Measurements from ENCODE around the gene ADGRD2.

Gene ADGRD2

DNA sequence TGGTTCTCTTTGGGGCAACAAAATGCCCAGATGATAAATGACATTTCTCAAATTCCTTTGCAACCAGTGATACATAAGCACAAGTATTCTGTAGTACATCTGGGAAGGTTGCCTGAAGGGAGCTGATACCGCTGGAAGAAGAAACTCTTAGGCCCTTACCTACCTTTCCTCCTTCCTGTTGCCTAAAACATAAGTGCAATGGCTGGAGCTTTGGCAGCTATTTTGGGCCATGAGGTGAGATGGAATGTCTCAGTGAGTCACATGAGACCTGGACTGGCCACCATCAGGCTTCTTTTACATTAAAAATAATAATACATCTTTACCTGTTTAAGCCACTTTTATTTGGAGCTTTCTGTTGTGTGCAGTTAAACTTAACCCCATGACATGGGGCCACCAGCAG, 11.2 kb upstream of the ADGRD2 start:
- DNase-seq = no peak

DNA sequence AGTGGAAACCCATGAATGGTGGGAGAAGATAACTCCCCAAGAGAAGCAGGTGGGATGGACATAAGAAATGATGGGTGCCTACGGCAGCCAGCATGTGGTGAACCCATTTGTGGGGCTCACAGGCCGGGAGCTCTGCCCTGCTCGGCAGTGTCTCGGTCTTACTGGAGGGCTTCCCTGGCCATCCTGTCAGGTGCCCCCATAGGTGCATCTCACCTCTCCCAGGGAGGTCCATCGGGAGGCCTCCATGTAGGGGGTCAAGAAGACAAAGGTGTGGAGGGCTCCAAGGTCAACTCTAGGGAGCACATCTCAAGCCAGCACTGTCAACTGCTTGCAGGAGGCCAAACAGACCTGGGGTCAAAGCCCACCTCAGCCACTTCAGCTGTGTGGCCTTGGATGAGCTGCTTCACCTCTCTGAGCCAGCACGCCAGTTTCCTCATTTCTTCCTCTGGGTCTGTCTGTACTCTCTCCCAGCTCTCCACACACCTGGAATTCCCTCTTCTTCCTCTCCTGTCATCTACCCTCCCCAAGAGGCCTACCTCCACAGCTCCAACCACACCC, 10.5 kb upstream of the ADGRD2 start:
- DNase-seq = no peak

DNA sequence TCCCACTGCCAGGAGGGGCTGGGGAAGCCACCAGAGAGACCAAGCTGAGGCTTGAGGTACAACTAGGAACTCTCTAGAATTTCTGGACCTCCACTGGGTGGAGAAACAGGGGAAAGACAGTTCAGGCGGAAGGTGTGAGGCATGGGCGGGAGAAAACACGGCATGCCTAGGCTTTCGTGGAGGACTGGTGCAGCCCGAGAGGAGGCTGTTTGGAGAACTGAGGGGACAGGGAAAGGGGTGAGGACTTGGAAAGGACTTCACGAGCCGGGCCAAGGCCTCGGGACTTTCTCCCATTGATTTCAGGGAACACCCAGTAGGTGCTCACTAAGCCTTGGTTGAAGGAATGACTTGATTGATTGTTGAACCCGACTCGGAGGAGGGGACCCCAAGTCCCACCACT, 9.5 kb upstream of the ADGRD2 start:
- no peak for DNase-seq

DNA sequence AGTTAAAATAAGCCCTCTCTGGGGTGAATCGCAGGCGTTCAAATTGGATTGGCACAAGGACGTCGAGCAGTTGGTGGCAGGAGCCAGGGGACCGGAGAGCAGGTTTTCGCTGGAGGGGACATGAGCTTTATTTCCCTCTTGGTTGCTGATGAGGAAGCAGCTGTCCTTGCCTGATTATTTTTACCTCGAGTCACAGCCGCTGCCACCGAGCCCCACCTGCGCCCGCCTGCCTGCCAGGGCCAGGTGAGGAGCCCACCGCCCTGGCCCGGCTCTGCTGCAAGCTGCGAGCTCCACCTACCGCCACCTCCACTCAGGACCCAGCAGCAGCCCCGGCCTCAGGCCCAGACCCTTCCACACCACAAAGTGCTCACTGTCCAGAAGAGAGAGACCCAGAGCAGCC, 9.0 kb upstream of the ADGRD2 start:
- DNase-seq = no peak

DNA sequence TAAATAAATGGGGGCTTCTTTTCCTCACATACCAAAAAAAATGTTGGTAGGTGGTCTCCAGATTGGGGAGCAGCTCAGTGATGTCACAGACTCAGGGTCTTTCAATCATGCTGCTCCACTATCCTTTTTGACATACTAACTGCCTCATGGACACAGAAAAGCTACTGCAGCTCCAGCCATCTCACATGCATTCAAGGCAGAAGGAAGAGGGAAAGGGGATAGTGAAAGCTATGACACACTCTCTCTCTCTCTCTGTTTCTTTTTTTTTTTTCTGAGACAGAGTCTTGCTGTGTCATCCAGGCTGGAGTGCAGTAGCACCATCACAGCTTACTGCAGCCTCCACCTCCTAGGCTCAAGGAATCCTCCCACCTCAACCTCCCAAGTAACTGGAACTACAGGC, 7.9 kb upstream of the ADGRD2 start:
- no peak for DNase-seq

DNA sequence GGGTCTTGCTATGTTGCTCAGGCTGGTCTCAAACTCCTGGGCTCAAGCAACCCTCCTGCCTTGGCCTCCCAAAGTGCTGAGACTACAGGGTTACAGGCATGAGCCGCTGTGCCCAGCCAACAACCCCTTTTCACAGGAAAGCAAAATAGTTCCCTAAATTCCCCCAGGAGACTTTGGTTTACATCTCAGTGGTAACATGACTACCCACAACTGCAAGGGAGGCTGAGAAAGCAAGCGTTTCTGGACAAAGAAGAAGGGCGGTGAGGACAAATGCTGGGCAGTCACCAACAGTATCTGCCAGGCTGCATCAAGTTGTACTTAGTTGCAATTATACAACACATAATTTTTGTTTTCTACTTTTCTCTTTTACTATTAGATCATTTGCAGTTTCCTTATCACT, 7.4 kb upstream of the ADGRD2 start:
- DNase-seq = no peak

DNA sequence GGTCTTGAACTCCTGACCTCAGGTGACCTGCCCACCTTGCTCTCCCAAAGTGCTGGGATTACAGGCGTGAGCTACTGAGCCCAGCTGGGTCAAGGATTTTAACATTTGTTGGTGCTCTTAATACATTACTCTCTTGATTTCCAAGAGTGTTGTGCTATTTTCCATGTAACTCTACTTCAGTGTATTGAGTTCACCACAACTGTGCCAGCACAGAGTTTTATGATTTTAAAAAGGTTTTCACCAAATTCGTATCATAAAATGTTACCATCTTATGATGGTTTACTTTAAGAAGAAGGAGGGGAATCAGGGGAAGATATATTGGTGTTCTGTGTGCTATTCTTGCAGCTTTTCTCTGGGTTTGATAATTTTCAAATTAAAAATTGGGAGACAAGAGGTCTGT, 6.6 kb upstream of the ADGRD2 start:
- DNase-seq = no peak

DNA sequence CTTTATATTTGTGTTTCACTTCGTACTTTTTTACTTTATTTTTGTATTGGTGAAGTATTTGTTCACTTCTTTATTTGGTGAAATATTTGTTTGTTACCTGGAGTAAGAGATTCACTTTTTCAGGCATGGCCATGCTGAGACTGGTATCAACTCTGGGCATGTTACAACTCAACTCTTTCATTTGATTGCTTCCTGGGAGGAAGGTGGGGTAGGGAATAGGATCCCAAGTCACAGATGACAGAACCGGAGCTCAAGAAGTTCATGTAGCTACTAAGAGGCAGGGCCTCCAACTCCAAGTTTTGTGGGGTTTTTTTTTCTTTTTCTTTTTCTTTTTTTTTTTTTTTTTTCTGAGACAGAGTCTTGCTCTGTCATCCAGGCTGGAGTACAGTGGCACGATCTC, 6.1 kb upstream of the ADGRD2 start:
- no peak for DNase-seq

DNA sequence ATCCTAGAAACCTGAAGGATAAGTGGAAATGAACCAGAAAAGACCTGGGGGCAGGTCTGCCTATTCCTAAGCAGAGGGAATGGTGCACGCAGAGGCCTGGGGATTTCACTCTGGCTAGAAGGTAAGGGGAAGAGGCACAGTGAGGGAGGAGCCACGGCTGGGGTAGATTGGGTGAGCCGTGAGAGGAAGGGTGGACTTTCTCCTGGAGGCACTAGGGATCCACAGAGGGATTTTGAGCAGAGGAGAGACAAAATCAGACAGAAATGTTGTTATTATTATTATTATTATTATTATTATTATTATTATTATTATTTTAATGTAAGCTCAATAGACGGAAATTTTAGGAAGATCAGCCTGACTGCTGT, 3.0 kb upstream of the ADGRD2 start:
- no peak for DNase-seq

DNA sequence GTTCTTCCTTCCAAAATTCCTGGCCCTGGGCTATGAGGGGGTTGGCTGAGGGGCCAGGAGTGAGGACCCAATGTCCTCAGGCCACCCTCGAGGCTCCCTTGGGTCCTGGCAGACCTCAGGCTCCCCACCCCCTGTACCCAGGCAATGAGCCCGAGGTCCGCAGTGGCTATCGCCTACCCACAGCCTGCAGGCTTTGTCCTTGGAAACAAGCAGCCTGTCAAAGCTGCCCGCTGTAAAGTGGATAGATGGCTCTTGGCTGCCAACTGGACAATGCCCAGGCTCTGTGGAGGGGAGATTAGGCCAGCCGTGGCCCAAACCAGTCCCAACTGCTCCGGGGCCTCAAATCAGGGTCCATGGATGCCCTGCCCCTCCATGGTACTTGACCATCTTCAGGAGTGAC, 2.2 kb upstream of the ADGRD2 start:
- no peak for DNase-seq

DNA sequence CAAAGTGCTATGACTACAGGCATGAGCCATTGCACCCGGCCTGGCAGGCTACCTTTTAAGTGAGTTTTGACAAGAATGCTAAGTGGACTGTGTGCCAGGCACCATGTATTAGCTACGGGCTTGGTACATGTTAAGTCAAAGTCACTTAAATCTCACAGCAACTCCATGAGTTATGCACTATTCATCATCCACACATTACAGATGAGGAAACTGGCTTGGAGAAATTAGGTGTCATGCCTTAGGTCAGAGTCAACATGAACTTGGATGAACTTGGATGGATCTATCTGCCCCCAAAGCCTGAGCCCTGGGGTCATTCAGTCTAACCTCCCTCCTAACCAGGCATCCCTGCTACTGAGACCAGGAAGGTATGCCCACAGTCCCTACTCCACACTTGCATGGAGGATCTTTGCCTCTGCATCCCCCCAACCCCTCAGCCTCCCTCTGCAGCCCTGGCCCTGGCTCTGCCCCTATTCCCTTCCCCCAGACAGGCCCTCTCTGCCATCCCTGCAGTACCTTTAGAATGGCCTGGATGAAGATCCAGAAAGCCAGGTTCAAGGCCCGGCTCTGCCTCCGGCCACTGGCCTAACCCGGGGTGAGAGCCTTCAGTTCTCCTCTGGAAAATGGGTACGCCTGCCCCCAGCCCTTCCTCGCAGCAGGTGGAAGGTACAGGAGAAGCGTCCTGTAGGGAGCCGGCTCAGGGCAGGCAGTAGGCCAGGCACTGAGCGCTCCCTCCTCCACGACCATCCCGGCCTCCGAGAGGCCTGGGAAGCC, 685 bp upstream of the ADGRD2 start:
- no peak for DNase-seq

DNA sequence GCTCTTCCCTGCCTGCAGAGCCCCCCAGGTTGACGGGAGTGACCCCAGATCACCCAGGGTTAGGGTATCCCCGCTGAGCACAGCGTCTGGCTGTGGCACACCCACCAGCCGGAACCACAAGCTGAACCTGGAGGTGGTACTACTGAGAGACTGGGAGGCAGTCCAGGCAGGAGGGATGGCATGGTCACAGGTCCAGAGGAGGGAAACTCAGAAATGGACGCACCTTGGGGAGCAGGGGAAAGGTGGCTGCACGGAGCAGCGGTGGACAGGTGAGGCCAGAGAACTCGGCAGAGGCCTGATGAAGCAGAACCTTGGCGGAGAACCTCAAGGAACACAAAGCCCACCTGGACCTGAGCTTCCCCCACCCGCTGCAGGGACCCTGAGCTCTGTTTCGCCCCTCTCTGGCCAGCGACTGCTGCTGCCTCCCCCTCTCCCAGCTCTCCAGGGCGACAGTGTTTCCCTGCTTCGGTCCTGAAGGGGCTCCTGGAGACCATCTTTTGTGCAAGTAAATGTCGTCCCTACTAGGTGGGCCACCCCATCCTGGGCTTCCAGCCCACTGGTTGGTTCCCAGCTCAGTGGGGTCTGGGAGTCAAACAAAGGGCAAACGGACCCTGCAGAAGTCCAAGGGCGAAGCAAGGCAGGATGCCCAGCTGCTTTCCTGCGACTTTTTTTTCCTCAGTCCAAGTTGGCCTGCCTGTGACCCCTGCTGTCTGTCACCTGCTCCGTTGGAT, 845 bp downstream of the ADGRD2 start:
- no peak for DNase-seq

DNA sequence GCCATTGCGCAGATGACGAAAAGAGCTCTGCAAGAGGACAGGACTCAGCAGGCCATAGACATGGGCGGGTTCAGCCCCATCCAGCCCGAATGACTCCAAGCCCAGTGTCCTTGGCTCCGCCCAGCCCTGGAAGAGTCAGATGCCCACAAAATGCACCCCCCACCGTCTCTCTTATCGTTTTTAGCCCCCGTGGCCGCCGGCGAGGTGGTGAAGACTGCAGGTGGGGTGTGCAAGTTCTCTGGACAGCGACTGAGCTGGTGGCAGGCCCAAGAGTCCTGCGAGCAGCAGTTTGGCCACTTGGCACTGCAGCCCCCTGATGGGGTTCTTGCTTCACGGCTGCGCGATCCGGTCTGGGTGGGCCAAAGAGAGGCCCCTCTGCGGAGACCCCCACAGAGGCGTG, 2.1 kb downstream of the ADGRD2 start:
- no peak for DNase-seq

DNA sequence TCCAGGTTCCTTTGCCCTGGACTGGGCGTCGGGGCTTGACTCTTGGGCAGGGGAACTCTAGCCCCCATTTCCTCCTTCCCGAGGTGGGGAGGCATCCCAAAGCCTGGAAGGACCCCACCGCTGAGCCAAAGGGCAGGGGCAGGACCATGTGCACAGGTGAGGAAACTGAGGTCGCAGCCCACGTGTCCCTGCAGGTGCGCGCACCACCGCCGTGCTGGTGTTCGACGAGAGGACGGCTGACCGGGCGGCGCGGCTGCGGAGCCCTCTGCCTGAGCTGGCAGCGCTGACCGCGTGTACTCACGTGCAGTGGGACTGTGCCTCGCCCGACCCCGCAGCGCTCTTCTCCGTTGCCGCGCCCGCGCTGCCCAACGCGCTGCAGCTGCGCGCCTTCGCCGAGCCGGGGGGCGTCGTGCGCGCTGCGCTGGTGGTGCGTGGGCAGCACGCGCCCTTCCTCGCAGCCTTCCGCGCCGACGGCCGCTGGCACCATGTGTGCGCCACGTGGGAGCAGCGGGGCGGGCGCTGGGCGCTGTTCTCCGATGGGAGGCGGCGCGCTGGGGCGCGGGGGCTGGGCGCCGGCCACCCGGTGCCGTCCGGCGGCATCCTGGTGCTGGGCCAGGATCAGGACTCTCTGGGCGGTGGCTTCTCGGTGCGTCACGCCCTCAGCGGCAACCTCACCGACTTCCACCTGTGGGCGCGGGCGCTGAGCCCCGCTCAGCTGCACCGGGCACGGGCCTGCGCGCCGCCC, 2.8 kb downstream of the ADGRD2 start:
- DNase-seq = no peak

DNA sequence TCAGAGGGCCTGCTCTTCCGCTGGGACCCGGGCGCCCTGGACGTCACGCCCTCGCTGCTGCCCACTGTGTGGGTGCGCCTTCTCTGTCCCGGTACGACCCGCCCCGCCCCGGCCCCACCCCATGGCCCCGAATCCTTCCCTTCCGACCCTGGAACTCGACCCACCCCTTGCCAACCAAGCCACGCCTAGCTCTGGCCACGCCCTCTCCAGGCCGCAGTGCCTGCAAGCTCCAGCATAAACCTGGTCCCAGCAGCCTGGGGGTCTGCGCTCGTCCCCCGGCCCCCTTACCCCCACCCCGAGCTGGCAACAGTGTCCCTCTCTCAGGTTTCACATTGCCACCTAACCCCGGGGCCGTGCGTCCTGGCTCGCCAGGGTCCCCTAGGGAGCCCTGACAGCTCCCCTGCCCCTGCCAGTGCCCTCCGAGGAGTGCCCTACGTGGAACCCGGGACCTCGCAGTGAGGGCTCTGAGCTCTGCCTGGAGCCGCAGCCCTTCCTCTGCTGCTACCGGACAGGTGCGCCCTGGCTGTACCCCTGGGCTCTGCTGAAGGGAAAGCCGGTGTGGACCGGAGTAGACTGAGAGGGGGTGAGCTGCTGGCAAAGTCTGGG, 3.4 kb downstream of the ADGRD2 start:
- no peak for DNase-seq

DNA sequence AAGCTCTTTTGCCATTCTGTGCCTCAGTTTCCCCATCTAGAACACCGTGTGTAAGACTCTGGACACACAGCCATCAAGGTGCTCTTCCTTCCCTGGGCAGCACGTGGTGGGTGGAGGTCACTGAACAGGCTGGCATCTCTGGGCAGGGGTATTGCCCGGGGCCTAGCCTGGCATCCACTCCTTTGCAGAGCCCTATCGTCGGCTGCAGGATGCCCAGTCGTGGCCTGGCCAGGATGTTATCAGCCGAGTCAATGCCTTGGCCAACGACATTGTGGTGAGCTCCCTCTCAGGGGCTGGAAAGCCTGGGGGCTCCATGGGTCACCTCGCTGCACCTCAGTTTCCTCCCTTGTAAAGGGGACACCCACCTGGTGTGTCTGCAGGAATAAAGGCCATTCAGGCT, 4.0 kb downstream of the ADGRD2 start:
- DNase-seq = no peak

DNA sequence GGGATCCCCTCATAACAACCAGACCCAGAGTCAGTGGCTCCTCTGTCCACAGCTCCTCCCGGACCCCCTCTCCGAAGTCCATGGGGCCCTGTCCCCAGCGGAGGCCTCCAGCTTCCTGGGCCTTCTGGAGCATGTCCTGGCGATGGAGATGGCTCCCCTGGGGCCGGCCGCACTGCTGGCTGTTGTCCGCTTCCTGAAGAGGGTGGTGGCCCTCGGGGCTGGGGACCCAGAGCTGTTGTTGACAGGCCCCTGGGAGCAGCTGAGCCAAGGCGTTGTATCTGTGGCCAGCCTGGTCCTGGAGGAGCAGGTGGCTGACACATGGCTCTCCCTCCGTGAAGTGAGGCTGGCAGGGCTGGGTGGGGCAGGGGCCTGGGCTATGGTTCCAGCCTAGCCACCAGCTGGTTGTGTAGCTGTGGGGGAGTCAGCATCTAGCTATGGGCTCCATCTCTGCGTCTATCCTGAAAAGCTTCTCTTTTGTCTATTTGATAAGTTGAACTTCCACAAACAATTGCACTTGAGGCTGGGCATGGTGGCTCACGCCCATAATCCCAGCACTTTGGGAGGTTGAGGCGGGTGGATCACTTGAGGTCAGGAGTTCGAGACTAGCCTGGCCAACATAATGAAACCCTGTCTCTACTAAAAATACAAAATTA, 4.7 kb downstream of the ADGRD2 start:
- no peak for DNase-seq

DNA sequence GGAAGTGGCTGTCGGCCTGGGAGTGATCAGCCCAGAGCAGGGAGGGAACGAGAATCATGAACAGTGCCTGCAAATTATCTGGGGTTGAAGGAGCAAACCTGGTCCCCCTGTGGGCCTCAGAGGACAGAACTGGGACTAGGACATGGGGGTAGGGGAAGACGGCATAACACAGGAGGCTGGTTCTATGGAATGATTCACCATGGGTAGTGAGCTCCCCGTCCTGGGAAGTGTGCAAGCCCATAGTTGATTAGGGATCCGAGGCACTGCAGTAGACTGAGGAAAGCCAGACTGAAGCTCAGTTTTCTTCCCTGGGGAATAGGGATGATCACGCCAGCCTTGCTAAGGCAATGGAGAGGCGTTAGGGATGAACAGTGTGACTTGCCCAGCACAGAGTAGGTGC, 5.6 kb downstream of the ADGRD2 start:
- DNase-seq = no peak

DNA sequence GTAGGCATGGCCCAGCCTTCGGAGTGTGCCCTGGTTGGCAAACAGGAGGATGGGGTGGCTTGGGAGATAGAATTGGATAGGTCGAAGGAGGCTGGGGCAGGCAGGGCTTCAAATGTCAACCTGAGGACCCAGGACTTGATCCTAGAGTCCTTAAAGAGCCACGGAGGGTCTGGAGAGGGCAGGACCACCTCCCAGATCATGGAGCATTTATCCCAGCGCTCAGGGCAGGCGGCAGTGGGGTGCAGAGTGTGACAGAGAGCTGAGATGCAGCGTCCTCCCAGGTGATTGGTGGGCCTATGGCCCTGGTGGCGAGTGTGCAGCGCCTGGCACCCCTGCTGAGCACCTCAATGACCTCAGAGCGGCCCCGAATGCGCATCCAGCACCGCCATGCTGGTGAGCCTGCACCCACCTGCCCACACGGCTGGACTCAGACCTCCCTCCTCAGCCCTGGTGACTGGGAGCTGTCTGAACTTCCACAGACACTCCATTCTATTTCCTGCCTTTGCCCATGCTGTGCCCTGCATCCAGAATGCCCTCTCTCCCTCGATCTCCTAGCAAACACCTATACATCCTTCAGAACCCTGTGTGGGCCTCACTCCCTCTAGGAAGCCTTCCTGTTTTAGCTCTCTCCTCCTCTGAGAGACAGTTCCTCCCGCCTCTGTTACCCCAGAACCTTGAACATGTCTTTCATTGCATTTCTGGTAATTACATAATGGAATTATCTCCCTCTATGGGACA, 6.3 kb downstream of the ADGRD2 start:
- no peak for DNase-seq

DNA sequence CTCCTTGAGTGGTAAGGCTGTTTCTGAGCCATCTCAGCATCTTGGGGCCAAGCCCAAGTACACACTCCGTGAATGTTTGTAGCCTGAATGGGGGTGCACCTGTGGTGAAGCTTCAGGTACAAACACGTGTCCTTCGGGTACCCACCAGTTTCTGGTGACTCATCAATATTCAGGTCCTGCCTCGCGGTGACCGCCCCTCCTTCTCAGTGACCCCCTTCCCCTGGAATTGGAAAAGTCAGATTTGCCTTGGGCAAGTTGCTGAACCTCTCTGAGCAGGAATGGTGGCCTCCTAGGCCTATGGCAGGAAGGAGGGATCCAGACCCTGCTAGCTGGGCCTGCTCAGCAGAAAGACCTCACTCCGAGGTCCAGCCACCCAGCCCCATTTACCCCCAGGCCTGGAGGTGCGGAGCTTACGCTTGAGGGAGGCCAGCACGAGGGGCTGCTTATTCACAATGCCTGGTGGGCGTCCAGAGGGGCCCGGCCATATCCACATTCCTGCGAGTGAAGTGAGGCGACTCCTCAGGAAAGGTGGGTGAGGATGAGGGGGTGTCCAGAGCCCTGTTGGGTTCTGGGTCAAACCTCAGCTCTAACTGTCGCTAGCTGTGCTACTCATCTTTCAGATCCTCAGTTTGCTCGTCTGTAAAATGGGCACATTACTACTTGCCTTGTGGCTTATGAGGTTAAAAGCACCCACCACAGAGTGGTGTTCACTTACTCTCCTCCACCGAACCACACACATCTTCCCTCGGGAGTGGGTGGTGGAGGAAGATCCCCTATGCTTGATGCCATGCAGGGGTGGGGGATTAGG, 7.0 kb downstream of the ADGRD2 start:
- no peak for DNase-seq

DNA sequence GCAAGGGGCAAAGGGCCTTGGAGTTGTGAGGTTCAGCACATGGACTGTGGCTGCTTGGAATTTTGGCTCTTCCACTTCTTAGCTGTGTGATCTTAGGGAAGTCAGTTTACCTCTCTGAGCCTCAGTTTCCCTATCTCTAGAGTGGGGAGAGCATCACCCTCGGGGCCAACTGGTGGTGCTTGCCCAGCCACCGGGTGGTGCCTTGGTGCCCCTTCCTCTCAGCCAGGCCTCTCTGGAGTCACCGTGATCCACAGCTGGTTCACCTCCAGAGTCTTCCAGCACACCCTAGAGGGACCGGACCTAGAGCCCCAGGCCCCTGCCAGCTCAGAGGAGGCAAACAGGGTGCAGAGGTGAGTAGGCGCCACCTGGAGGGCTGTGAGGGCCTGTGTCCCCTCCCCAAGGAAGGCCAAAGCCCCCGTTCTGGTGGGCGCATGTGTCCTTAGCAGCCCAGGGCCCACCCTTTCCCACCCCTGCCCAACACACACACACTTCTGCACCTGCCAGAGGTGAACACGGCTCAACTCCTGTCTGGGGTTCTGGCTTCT, 7.7 kb downstream of the ADGRD2 start:
- DNase-seq = no peak

All from stimulated activated CD4-positive, alpha-beta T cell treated with anti-CD3 and anti-CD28 coated beads, Interleukin-1b, Interleukin-23, amount 100 ng/mL, for 48 hours (primary cell).